SK-N-SH (cell line): Measurements from ENCODE around the gene ITGA1.

Experiments
- CTCF ChIP-seq: fragments of 200-600 bp; sonication (generic); IDR thresholded peaks from 2 replicates; pipeline ENCODE4 v1.6.1; 2017; ENCODE audit warnings: antibody characterized with exemption, mild to moderate bottlenecking, moderate library complexity
- EZH2phosphoT487 ChIP-seq: fragments of 200-600 bp; sonication (generic); IDR thresholded peaks from 2 replicates; pipeline ENCODE4 v1.6.1; 2017; ENCODE audit warnings: low read depth, mixed run types, mild to moderate bottlenecking, antibody characterized with exemption, moderate library complexity, borderline replicate concordance
- FOSL2 ChIP-seq: IDR thresholded peaks from 2 replicates; pipeline ENCODE4 v1.4.0; 2012; ENCODE audit warnings: low read depth, mild to moderate bottlenecking, moderate library complexity, borderline replicate concordance
- GABPA ChIP-seq: IDR thresholded peaks from 2 replicates; pipeline ENCODE4 v1.4.0; 2012; ENCODE audit warnings: low read depth, mild to moderate bottlenecking
- JUND ChIP-seq: IDR thresholded peaks from 2 replicates; pipeline ENCODE4 v1.4.0; 2012
- NFIC ChIP-seq: IDR thresholded peaks from 2 replicates; pipeline ENCODE4 v1.4.0; 2012; ENCODE audit warnings: borderline replicate concordance
- POLR2AphosphoS5 ChIP-seq: IDR thresholded peaks from 2 replicates; pipeline ENCODE4 v1.6.1; 2012; ENCODE audit warnings: low read depth, low read length
- RCOR1 ChIP-seq: fragments of 150-350 bp; IDR thresholded peaks from 2 replicates; pipeline ENCODE4 v1.6.1; 2017; ENCODE audit warnings: antibody characterized with exemption, low read length
- REST ChIP-seq: IDR thresholded peaks from 2 replicates; pipeline ENCODE4 v1.6.1; 2012; ENCODE audit warnings: mild to moderate bottlenecking, low read depth, low read length, moderate library complexity
- RFX5 ChIP-seq: IDR thresholded peaks from 2 replicates; pipeline ENCODE4 v1.6.1; 2012; ENCODE audit warnings: mild to moderate bottlenecking, improper control_type of control experiment, low read length
- SIN3A ChIP-seq: IDR thresholded peaks from 2 replicates; pipeline ENCODE4 v1.6.1; 2012; ENCODE audit warnings: low read depth, mild to moderate bottlenecking, low read length, moderate library complexity, borderline replicate concordance
- TAF1 ChIP-seq: IDR thresholded peaks from 2 replicates; pipeline ENCODE4 v1.6.1; 2012; ENCODE audit warnings: low read depth, mild to moderate bottlenecking, low read length, moderate library complexity, borderline replicate concordance
- TCF12 ChIP-seq: IDR thresholded peaks from 2 replicates; pipeline ENCODE4 v1.4.0; 2012
- YY1 ChIP-seq: IDR thresholded peaks from 2 replicates; pipeline ENCODE4 v1.4.0; 2012; ENCODE audit warnings: low read depth, mild to moderate bottlenecking

GRCh38 chr5:52837068-52837467 is 49.4 kb downstream of the ITGA1 start:
- TF ChIP-seq CTCF (no peak), JUND (no peak), TCF12 (no peak), EZH2phosphoT487 (no peak), FOSL2 (no peak), RCOR1 (no peak), NFIC (no peak), RFX5 (no peak), SIN3A (no peak), POLR2AphosphoS5 (no peak), REST (no peak), TAF1 (no peak), GABPA (no peak), YY1 (no peak)
